H9 (cell line): Measurements from ENCODE around the gene LMLN. TPM values are rescaled to one million over a fixed set of nuclear protein-coding genes. Genes with fewer than 3 reads are reported as not detected.

ENCODE experiments used
- DNase-seq: peaks from one replicate; pipeline ENCODE4 v3.0.0-alpha.2; 2017
- H2AFZ ChIP-seq: one replicate; pipeline ENCODE4 v1.6.1; 2013; ENCODE audit warnings: mild to moderate bottlenecking, low read length, control low read depth, moderate library complexity
- H2AK5ac ChIP-seq: 2 replicates; pipeline ENCODE4 v1.6.1; 2013; ENCODE audit warnings: low read length, control low read depth, mixed read lengths; ENCODE audit not compliant: insufficient read length
- H2BK120ac ChIP-seq: one replicate; pipeline ENCODE4 v1.6.1; 2013; ENCODE audit warnings: low read depth, mild to moderate bottlenecking, low read length, control low read depth, inconsistent platforms; ENCODE audit not compliant: poor library complexity, severe bottlenecking
- H2BK12ac ChIP-seq: 2 replicates; pipeline ENCODE4 v1.6.1; 2013; ENCODE audit warnings: low read length, control low read depth, mixed read lengths, low read depth; ENCODE audit not compliant: insufficient read length
- H2BK15ac ChIP-seq: 2 replicates; pipeline ENCODE4 v1.6.1; 2013; ENCODE audit warnings: low read depth, low read length, control low read depth
- H2BK20ac ChIP-seq: one replicate; pipeline ENCODE4 v1.6.1; 2013; ENCODE audit warnings: low read depth, mild to moderate bottlenecking, low read length, control low read depth, inconsistent platforms; ENCODE audit not compliant: poor library complexity, severe bottlenecking
- H2BK5ac ChIP-seq: 2 replicates; pipeline ENCODE4 v1.6.1; 2013; ENCODE audit warnings: low read length, control low read depth, mixed read lengths; ENCODE audit not compliant: insufficient read length
- H3K14ac ChIP-seq: 2 replicates; pipeline ENCODE4 v1.6.1; 2013; ENCODE audit warnings: low read length, control low read depth; ENCODE audit not compliant: insufficient read depth
- H3K18ac ChIP-seq: 2 replicates; pipeline ENCODE4 v1.6.1; 2013; ENCODE audit warnings: low read depth, mild to moderate bottlenecking, mixed read lengths, low read length, control low read depth; ENCODE audit not compliant: insufficient read length
- H3K23ac ChIP-seq: 2 replicates; pipeline ENCODE4 v1.6.1; 2013; ENCODE audit warnings: low read length, control low read depth, mixed read lengths, low read depth; ENCODE audit not compliant: insufficient read length
- H3K23me2 ChIP-seq: 2 replicates; pipeline ENCODE4 v1.6.1; 2013; ENCODE audit warnings: low read depth, mild to moderate bottlenecking, mixed read lengths, low read length, control low read depth; ENCODE audit not compliant: insufficient read length, poor library complexity, severe bottlenecking
- H3K27ac ChIP-seq: 2 replicates; pipeline ENCODE4 v1.5.1; 2013; ENCODE audit warnings: low read length, control low read depth, mixed read lengths, low read depth; ENCODE audit not compliant: insufficient read length
- H3K27me3 ChIP-seq: 2 replicates; pipeline ENCODE4 v1.6.1; 2013; ENCODE audit warnings: low read length, control low read depth, inconsistent platforms; ENCODE audit not compliant: insufficient read depth
- H3K4ac ChIP-seq: 2 replicates; pipeline ENCODE4 v1.6.1; 2013; ENCODE audit warnings: low read depth, mild to moderate bottlenecking, control low read depth, inconsistent platforms, low read length, moderate library complexity
- H3K4me1 ChIP-seq: 2 replicates; pipeline ENCODE4 v1.6.1; 2013; ENCODE audit warnings: low read length, control low read depth, inconsistent platforms; ENCODE audit not compliant: insufficient read depth
- H3K4me2 ChIP-seq: 2 replicates; pipeline ENCODE4 v1.6.1; 2013; ENCODE audit warnings: low read length, control low read depth, mixed read lengths; ENCODE audit not compliant: insufficient read length, insufficient read depth
- H3K56ac ChIP-seq: 2 replicates; pipeline ENCODE4 v1.6.1; 2013; ENCODE audit warnings: low read depth, mild to moderate bottlenecking, mixed read lengths, low read length, control low read depth; ENCODE audit not compliant: insufficient read length
- H3K79me1 ChIP-seq: 2 replicates; pipeline ENCODE4 v1.6.1; 2013; ENCODE audit warnings: low read depth, mild to moderate bottlenecking, moderate library complexity, low read length, control low read depth, inconsistent platforms; ENCODE audit not compliant: insufficient read depth, poor library complexity, severe bottlenecking
- H3K79me2 ChIP-seq: 2 replicates; pipeline ENCODE4 v1.6.1; 2013; ENCODE audit warnings: low read length, control low read depth, inconsistent platforms; ENCODE audit not compliant: insufficient read depth
- H3K9ac ChIP-seq: 2 replicates; pipeline ENCODE4 v1.6.1; 2013; ENCODE audit warnings: low read length, control low read depth, mixed read lengths; ENCODE audit not compliant: insufficient read length; ENCODE audit errors: extremely low read depth
- H3K9me3 ChIP-seq: one replicate; pipeline ENCODE4 v1.6.1; 2013; ENCODE audit warnings: low read depth, low read length, inconsistent platforms; ENCODE audit not compliant: control insufficient read depth
- H3T11ph ChIP-seq: one replicate; pipeline ENCODE4 v1.6.1; 2013; ENCODE audit warnings: mild to moderate bottlenecking, low read length, control low read depth, inconsistent platforms
- H4K20me1 ChIP-seq: one replicate; pipeline ENCODE4 v1.6.1; 2013; ENCODE audit not compliant: control insufficient read depth, insufficient read length, insufficient read depth
- H4K5ac ChIP-seq: 2 replicates; pipeline ENCODE4 v1.6.1; 2013; ENCODE audit warnings: low read depth, mild to moderate bottlenecking, mixed read lengths, low read length, control low read depth; ENCODE audit not compliant: insufficient read length
- H4K8ac ChIP-seq: replicated peaks from 2 replicates; pipeline ENCODE4 v1.6.1; 2013; ENCODE audit warnings: low read length, control low read depth, mixed read lengths, low read depth; ENCODE audit not compliant: insufficient read length
- H4K91ac ChIP-seq: 2 replicates; pipeline ENCODE4 v1.6.1; 2013; ENCODE audit warnings: low read depth, mild to moderate bottlenecking, moderate library complexity, mixed read lengths, low read length, control low read depth; ENCODE audit not compliant: insufficient read length
- H3K27ac Mint-ChIP-seq, 3 experiments: 2 replicates in 2 of 3; 3 replicates in 1 of 3; pipeline ENCODE4 v1.8.0; 2020 to 2021; ENCODE audit warnings: mixed read lengths in 3 of 3, mild to moderate bottlenecking in 1 of 3, moderate library complexity in 1 of 3
- H3K27me3 Mint-ChIP-seq: 2 replicates; pipeline ENCODE4 v1.8.0; 2021; ENCODE audit warnings: low read depth, mild to moderate bottlenecking, moderate library complexity, mixed read lengths
- H3K36me3 Mint-ChIP-seq, 3 experiments: 2 replicates in 2 of 3; 3 replicates in 1 of 3; pipeline ENCODE4 v1.8.0; 2020 to 2021; ENCODE audit warnings: low read depth in 3 of 3, mixed read lengths in 3 of 3; ENCODE audit not compliant: insufficient read depth in 1 of 3
- H3K4me1 Mint-ChIP-seq, 2 experiments: 2 replicates each; pipeline ENCODE4 v1.8.0; 2020; ENCODE audit warnings: mixed read lengths in 2 of 2
- H3K4me3 Mint-ChIP-seq, 2 experiments: 2 replicates in 1 of 2; 3 replicates in 1 of 2; pipeline ENCODE4 v1.8.0; 2020 to 2021; ENCODE audit warnings: mild to moderate bottlenecking in 2 of 2, mixed read lengths in 2 of 2, moderate library complexity in 1 of 2
- H3K9me3 Mint-ChIP-seq, 2 experiments: 2 replicates in 1 of 2; 3 replicates in 1 of 2; pipeline ENCODE4 v1.8.0; 2020; ENCODE audit warnings: mild to moderate bottlenecking in 2 of 2, mixed read lengths in 2 of 2, moderate library complexity in 1 of 2
- CTCF ChIP-seq: fragments of 200-600 bp; sonication (generic); conservative IDR thresholded peaks from 3 replicates; pipeline ENCODE4 v1.8.0; 2021; ENCODE audit warnings: antibody characterized with exemption, mild to moderate bottlenecking
- WGBS: extraction: QIAGEN DNeasy Blood & Tissue Kit; methylation state at CpG from one replicate; pipeline ENCODE4 v1.1.7; 2013; ENCODE audit warnings: missing lambda C conversion rate, low lambda C conversion rate, mixed read lengths; ENCODE audit not compliant: insufficient read length; ENCODE audit errors: extremely low coverage; 5-methylcytosine and 5-hydroxymethylcytosine counted together
- total RNA-seq: library from RNA; stranded (reverse); gene quantifications from 2 replicates; pipeline ENCODE4 v1.2.1, GENCODE V29; 2021

LMLN gene
- total RNA-seq, 1 experiment from 2014 or later = 3.8 TPM

GRCh38 chr3:198093112-198093679 is 133.2 kb downstream of the LMLN start:
- no peak overlapping the region for H3K56ac ChIP-seq

More at GRCh38 chr3:198093112-198093679, 133.2 kb downstream of the LMLN start:
- Histone ChIP-seq H3K4me2 (no peak overlapping the region), H4K20me1 (no peaks in the 10 kb centered on the region), H3K4ac (no peak overlapping the region), H2BK15ac (no peak overlapping the region), H3K9me3 (no peaks in the 10 kb centered on the region), H3T11ph (no peak overlapping the region), H3K4me1 (no peaks in the 10 kb centered on the region), H3K79me1 (no peaks in the 10 kb centered on the region), H4K5ac (no peak overlapping the region), H2AK5ac (no peak overlapping the region), H3K79me2 (no peaks in the 10 kb centered on the region), H2BK12ac (no peak overlapping the region), H3K27me3 (no peaks in the 10 kb centered on the region), H2BK5ac (no peak overlapping the region), H2BK120ac (no peak overlapping the region), H3K23me2 (no peaks in the 10 kb centered on the region), H3K18ac (no peak overlapping the region), H4K91ac (no peak overlapping the region), H3K27ac (no peak overlapping the region), H3K14ac (no peak overlapping the region), H3K23ac (no peak overlapping the region), H2AFZ (no peak overlapping the region), H2BK20ac (no peak overlapping the region), H3K9ac (no peak overlapping the region), H4K8ac (no peak overlapping the region)
- no peaks in the 10 kb centered on the region for H3K9me3 Mint-ChIP-seq
- no peak for DNase-seq
- no peaks in the 10 kb centered on the region for H3K4me1 Mint-ChIP-seq
- no CpG with 5 or more reads among the region's 4 CpGs for WGBS
- H3K36me3 Mint-ChIP-seq = no peaks in the 10 kb centered on the region
- no peak overlapping the region for H3K4me3 Mint-ChIP-seq
- no peak for TF ChIP-seq CTCF
- H3K27ac Mint-ChIP-seq = no peak overlapping the region
- H3K27me3 Mint-ChIP-seq = peaks cover 53% of the 10 kb centered on the region

Other genes starting within 250 kb of the LMLN start
- 17.7 and 18.7 TPM in 2 replicates for gene RUBCN, start 223.3 kb upstream of the LMLN start, total RNA-seq
- 19.4 and 21.2 TPM in 2 replicates for gene FYTTD1, start 210.3 kb upstream of the LMLN start, total RNA-seq
- 54.7 and 56.4 TPM in 2 replicates for gene LRCH3, start 169.0 kb upstream of the LMLN start, total RNA-seq
- 1,563 and 1,572 TPM in 2 replicates for gene RPL35A, start 10.0 kb upstream of the LMLN start, total RNA-seq